ENCODE data around the gene ZNF423. TPM values are rescaled to one million over a fixed set of nuclear protein-coding genes. Genes with fewer than 3 reads are reported as not detected.

Gene ZNF423
- total RNA-seq, 1 donor from 2014 or later, result 49.8 TPM

GRCh38 chr16:49757559-49758069, 98.3 kb downstream of the ZNF423 start:
- H3K4me1 Mint-ChIP-seq (ENCODE audit: low read depth), result peaks cover 29% of the 10 kb centered on the region
- H3K4me3 Mint-ChIP-seq (ENCODE audit: low read depth), result no peak overlapping the region
- no peak for TF ChIP-seq CTCF (IDR thresholded peaks at IDR 0.05; ENCODE audit: unreplicated experiment)
- H3K27ac Mint-ChIP-seq, result peak overlapping the region; percentile 89
- no peaks in the 10 kb centered on the region for H3K36me3 Mint-ChIP-seq (ENCODE audit: insufficient read depth)
- no peaks in the 10 kb centered on the region for H3K27me3 Mint-ChIP-seq
- no peak for DNase-seq (ENCODE audit: low spot score, unreplicated experiment)
- H3K9me3 Mint-ChIP-seq (ENCODE audit: low read depth), result no peaks in the 10 kb centered on the region

DNA sequence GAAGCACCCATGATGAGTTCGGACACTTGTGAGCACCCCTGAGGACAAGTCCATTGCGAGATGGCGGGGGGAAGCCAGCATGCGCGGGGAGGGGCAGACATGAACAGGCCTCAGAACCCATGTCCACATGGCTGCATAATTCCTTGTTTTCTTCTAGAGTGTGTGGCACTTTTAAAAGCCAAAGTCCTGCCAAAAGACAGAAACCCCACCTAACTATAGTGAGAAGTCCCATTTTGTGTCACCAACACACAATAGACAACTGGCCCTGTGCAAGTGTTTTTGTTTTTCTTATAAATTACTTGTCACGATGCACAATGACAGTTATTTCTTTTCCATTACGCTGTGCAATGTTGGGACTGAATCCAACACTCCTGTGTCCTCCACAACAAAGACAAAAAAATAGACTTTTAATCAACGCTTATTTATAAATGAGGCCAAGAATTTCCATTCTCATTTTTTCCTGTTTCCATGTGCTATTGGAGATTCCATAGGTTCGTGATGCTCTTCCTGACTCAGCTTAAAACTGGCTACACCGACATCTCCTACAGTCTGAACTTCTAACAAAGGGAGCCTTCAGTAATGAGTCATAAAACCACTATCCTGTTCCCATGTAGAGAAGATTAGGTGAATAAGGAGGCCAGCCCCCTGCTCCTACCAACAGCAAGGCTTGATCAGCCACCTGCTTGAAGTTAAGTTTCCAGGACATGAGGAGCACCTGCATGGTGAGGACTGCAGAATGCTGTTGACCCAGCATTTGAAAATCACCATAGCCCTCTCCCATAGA, 98.9 kb downstream of the ZNF423 start:
- Mint-ChIP-seq H3K4me1 (ENCODE audit: low read depth) (peaks cover 29% of the 10 kb centered on the region), H3K36me3 (ENCODE audit: insufficient read depth) (no peaks in the 10 kb centered on the region), H3K4me3 (ENCODE audit: low read depth) (no peak overlapping the region), H3K27ac (peak overlapping the region; percentile 89), H3K9me3 (ENCODE audit: low read depth) (no peaks in the 10 kb centered on the region), H3K27me3 (no peaks in the 10 kb centered on the region)
- TF ChIP-seq CTCF (IDR thresholded peaks at IDR 0.05; ENCODE audit: unreplicated experiment), result no peak
- DNase-seq (ENCODE audit: low spot score, unreplicated experiment), result no peak

GRCh38 chr16:49755716-49756505, 100.0 kb downstream of the ZNF423 start:
- TF ChIP-seq CTCF (IDR thresholded peaks at IDR 0.05; ENCODE audit: unreplicated experiment), result no peak
- no peaks in the 10 kb centered on the region for H3K36me3 Mint-ChIP-seq (ENCODE audit: insufficient read depth)
- H3K4me1 Mint-ChIP-seq (ENCODE audit: low read depth), result peaks cover 29% of the 10 kb centered on the region
- no peaks in the 10 kb centered on the region for H3K27me3 Mint-ChIP-seq
- H3K4me3 Mint-ChIP-seq (ENCODE audit: low read depth), result no peak overlapping the region
- H3K27ac Mint-ChIP-seq, result no peak overlapping the region
- H3K9me3 Mint-ChIP-seq (ENCODE audit: low read depth), result no peaks in the 10 kb centered on the region
- no peak for DNase-seq (ENCODE audit: low spot score, unreplicated experiment)

GRCh38 chr16:49755313-49755620, 100.6 kb downstream of the ZNF423 start:
- H3K4me1 Mint-ChIP-seq (ENCODE audit: low read depth), result peaks cover 29% of the 10 kb centered on the region
- H3K27ac Mint-ChIP-seq, result peak overlapping the region; percentile 42
- H3K36me3 Mint-ChIP-seq (ENCODE audit: insufficient read depth), result no peaks in the 10 kb centered on the region
- H3K9me3 Mint-ChIP-seq (ENCODE audit: low read depth), result no peaks in the 10 kb centered on the region
- DNase-seq (ENCODE audit: low spot score, unreplicated experiment), result no peak
- H3K27me3 Mint-ChIP-seq, result no peaks in the 10 kb centered on the region
- peak; percentile 42 for TF ChIP-seq CTCF (IDR thresholded peaks at IDR 0.05; ENCODE audit: unreplicated experiment)
- peak overlapping the region; percentile 61 for H3K4me3 Mint-ChIP-seq (ENCODE audit: low read depth)

DNA sequence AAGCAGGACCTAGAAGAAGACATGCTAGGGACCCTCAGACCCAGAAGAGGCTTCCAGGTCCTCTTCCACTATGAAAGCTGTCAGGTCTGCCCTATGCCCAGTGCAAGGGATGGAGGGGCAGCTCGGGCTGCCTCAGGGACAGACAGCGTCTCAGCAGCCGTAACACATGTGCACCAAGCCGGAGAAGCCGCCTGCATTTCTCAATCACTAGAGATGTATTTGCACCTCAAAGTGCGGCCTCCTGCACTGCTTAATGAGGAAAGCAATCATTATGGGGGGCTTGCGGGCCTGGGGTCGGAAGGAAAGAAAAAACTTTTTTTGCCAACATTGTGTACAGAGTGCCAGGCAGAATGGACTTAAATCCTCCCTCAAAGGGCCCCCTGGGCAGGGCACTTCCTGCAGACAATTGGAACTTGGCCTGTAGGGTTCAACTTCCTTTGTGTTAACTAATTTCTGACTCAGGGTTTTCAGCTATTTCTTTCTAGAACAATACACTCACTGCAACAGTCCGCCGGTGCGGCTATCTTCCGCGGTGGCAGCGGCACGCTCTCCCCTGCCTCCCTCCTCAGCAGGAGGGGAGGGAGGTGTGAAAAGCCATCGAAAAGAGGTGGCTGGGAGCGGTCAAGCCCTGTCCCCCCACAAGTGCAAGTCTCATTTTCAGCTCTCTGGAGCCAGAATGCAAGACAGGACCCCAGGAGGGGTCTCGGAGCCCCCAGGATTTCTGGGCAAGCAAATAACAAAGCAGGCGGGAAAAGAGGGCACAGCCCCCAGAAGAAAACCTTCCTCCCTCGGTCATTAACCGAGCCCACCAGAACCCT, 101.2 kb downstream of the ZNF423 start:
- H3K9me3 Mint-ChIP-seq (ENCODE audit: low read depth), result no peaks in the 10 kb centered on the region
- H3K27me3 Mint-ChIP-seq, result no peaks in the 10 kb centered on the region
- DNase-seq (ENCODE audit: low spot score, unreplicated experiment), result no peak
- no peaks in the 10 kb centered on the region for H3K36me3 Mint-ChIP-seq (ENCODE audit: insufficient read depth)
- peak overlapping the region; percentile 42 for H3K27ac Mint-ChIP-seq
- peaks cover 29% of the 10 kb centered on the region for H3K4me1 Mint-ChIP-seq (ENCODE audit: low read depth)
- no peak for TF ChIP-seq CTCF (IDR thresholded peaks at IDR 0.05; ENCODE audit: unreplicated experiment)
- H3K4me3 Mint-ChIP-seq (ENCODE audit: low read depth), result peak overlapping the region; percentile 61
